ENCODE measurements around the gene VASN. TPM values are rescaled to one million over a fixed set of nuclear protein-coding genes. Genes with fewer than 3 reads are reported as not detected.

Gene VASN
- total and polyA plus RNA-seq, 10 of the 15 experiments (the other 5 are each of a cell fraction or from before 2014, with no cell fraction given) = 0.02 to 0.19 (median 0.14) TPM; not detected in 6

- no peak overlapping the region for H2AFZ ChIP-seq (ENCODE audit: control insufficient read depth, low read depth, low read length)
- no peaks in the 10 kb centered on the region for H3K27me3 ChIP-seq (replicated peaks in 1 of 2; ENCODE audit: control insufficient read depth in 2 of 2, insufficient read depth in 2 of 2, low read length in 1 of 2)
- WGBS (ENCODE audit: insufficient coverage, insufficient replicate concordance, low lambda C conversion rate, missing lambda C conversion rate) = 92% methylated on average over 9 of the region's 9 CpGs
- no peaks in the 10 kb centered on the region; the same call in 1 of the 2 replicates for H4K20me1 ChIP-seq (ENCODE audit: control insufficient read depth, insufficient read depth)
- in situ Hi-C loops (cut with MboI) = loop anchor here (5.0 kb wide), 2 partner anchors 37 to 112 kb away; no protein-coding TSS in a partner anchor
- ChIA-PET SMC1A (ENCODE audit: uncharacterized antibody, unreplicated experiment) (interaction anchor here (1.0 to 1.1 kb wide), 2 partner anchors 12 to 87 kb away, joined by 3 to 4 read pairs; no protein-coding TSS in a partner anchor), POLR2A (no interaction called here), RAD21 (ENCODE audit: unreplicated experiment) (interaction anchor here (1.1 to 1.7 kb wide), 2 partner anchors 19 to 53 kb away, joined by 3 to 4 read pairs; no protein-coding TSS in a partner anchor), CTCF (interaction anchor here (0.7 to 1.4 kb wide), 4 partner anchors 10 to 176 kb away, joined by 3 to 5 read pairs (median 4); no protein-coding TSS in a partner anchor)
- no peaks in the 10 kb centered on the region for H3K4me1 ChIP-seq (ENCODE audit: control insufficient read depth, insufficient read depth, low read length)
- H3K9ac ChIP-seq (ENCODE audit: control insufficient read depth, insufficient read depth, low read length) = no peak overlapping the region
- DNase-seq (ENCODE audit: low read depth, low spot score) (no peak), ATAC-seq (no peak), FAIRE-seq (no peak)
- BruUV-seq (replicated peaks) = TSS peak; percentile 36
- no peak for TF ChIP-seq ZNF274 (IDR thresholded peaks at IDR 0.05; ENCODE audit: insufficient read depth, insufficient read length)
- TF ChIP-seq PAX5 (IDR thresholded peaks at IDR 0.05; ENCODE audit: borderline replicate concordance, low read depth, low read length) = no peak
- no peak for TF ChIP-seq NBN (IDR thresholded peaks at IDR 0.05)
- TF ChIP-seq NKRF (conservative IDR thresholded peaks at IDR 0.05) = no peak
- TF ChIP-seq RAD21 (IDR thresholded peaks at IDR 0.05; ENCODE audit: insufficient read depth, low read depth, low read length) = no peak
- TF ChIP-seq RAD51 (IDR thresholded peaks at IDR 0.05) = no peak
- no peak for TF ChIP-seq SPI1 (IDR thresholded peaks at IDR 0.05; ENCODE audit: borderline replicate concordance, insufficient read depth, low read depth, low read length)
- TF ChIP-seq BHLHE40 (IDR thresholded peaks at IDR 0.05; ENCODE audit: borderline replicate concordance in 1 of 2, low read depth in 2 of 2, low read length in 1 of 2) = no peak
- no peak for TF ChIP-seq PKNOX1 (IDR thresholded peaks at IDR 0.05)
- no peak for TF ChIP-seq TARDBP (IDR thresholded peaks at IDR 0.05; ENCODE audit: borderline replicate concordance)
- no peak for TF ChIP-seq HCFC1 (IDR thresholded peaks at IDR 0.05; ENCODE audit: low read length)
- no peak overlapping the region for H3K4me3 ChIP-seq
- H3K36me3 ChIP-seq (ENCODE audit: control insufficient read depth in 2 of 2, insufficient read depth in 2 of 2, low read length in 1 of 2) = peaks cover 14 to 21% of the 10 kb centered on the region in 2 experiments
- intact Hi-C loops (cut with micrococcal nuclease; ENCODE audit: unreplicated experiment) = no loop called here
- H3K4me2 ChIP-seq (ENCODE audit: control insufficient read depth, insufficient read depth) = no peak overlapping the region
- H3K9me3 ChIP-seq (replicated peaks; ENCODE audit: control insufficient read depth, insufficient read depth, low read length) = no peaks in the 10 kb centered on the region
- no peaks in the 10 kb centered on the region for H3K79me2 ChIP-seq (ENCODE audit: control insufficient read depth, insufficient read depth, low read length)
- no peak overlapping the region for H3K27ac ChIP-seq (ENCODE audit: control insufficient read depth, insufficient read depth)
These were observed 27.5 kb downstream of the VASN start for GRCh38 chr16:4399001-4399730.

Measured in GM12878 (cell line).